ENCODE data around the gene KCNK10. TPM values are rescaled to one million over a fixed set of nuclear protein-coding genes. Genes with fewer than 3 reads are reported as not detected.

KCNK10 gene
- total RNA-seq, 1 donor from 2014 or later = 2.9 TPM

GRCh38 chr14:88228522-88229236 lies 94.4 kb downstream of the KCNK10 start:
- no peak for DNase-seq (ENCODE audit: low spot score)

GRCh38 chr14:88227693-88228092 lies 95.4 kb downstream of the KCNK10 start:
- DNase-seq (ENCODE audit: low spot score) = no peak

GRCh38 chr14:88225721-88226120 lies 97.3 kb downstream of the KCNK10 start:
- DNase-seq (ENCODE audit: low spot score) = no peak

- no peak for DNase-seq (ENCODE audit: low spot score)
These were observed 104.8 kb downstream of the KCNK10 start for GRCh38 chr14:88218119-88218915.

- no peak for DNase-seq (ENCODE audit: low spot score)
These were observed 110.4 kb downstream of the KCNK10 start for GRCh38 chr14:88212691-88213090.

GRCh38 chr14:88210426-88210825 lies 112.6 kb downstream of the KCNK10 start:
- DNase-seq (ENCODE audit: low spot score) = no peak

GRCh38 chr14:88209273-88209672 lies 113.8 kb downstream of the KCNK10 start:
- no peak for DNase-seq (ENCODE audit: low spot score)

- no peak for DNase-seq (ENCODE audit: low spot score)
These were observed 114.2 kb downstream of the KCNK10 start for GRCh38 chr14:88208858-88209257.

- peak; percentile 8 for DNase-seq (ENCODE audit: low spot score)
These were observed 118.8 kb downstream of the KCNK10 start for GRCh38 chr14:88204221-88204620.

- peak; percentile 72 for DNase-seq (ENCODE audit: low spot score)
These were observed 119.8 kb downstream of the KCNK10 start for GRCh38 chr14:88203291-88203690.

- no peak for DNase-seq (ENCODE audit: low spot score)
These were observed 120.8 kb downstream of the KCNK10 start for GRCh38 chr14:88202286-88202685.

GRCh38 chr14:88201851-88202250 lies 121.2 kb downstream of the KCNK10 start:
- DNase-seq (ENCODE audit: low spot score) = no peak

- no peak for DNase-seq (ENCODE audit: low spot score)
These were observed 123.2 kb downstream of the KCNK10 start for GRCh38 chr14:88199882-88200281.

GRCh38 chr14:88198446-88198845 lies 124.6 kb downstream of the KCNK10 start:
- no peak for DNase-seq (ENCODE audit: low spot score)

GRCh38 chr14:88196925-88197324 lies 126.1 kb downstream of the KCNK10 start:
- DNase-seq (ENCODE audit: low spot score) = no peak

- no peak for DNase-seq (ENCODE audit: low spot score)
These were observed 126.8 kb downstream of the KCNK10 start for GRCh38 chr14:88196116-88196890.

GRCh38 chr14:88195676-88196075 lies 127.4 kb downstream of the KCNK10 start:
- DNase-seq (ENCODE audit: low spot score) = peak; percentile 54

GRCh38 chr14:88194531-88194930 lies 128.5 kb downstream of the KCNK10 start:
- DNase-seq (ENCODE audit: low spot score) = no peak

- DNase-seq (ENCODE audit: low spot score) = no peak
These were observed 131.5 kb downstream of the KCNK10 start for GRCh38 chr14:88191605-88192004.

- DNase-seq (ENCODE audit: low spot score) = peak; percentile 93
These were observed 133.5 kb downstream of the KCNK10 start for GRCh38 chr14:88189417-88190191.

- no peak for DNase-seq (ENCODE audit: low spot score)
These were observed 134.2 kb downstream of the KCNK10 start for GRCh38 chr14:88188745-88189416.

Measured in umbilical cord (tissue), 2 donors.